ENCODE measurements around the gene ZNF200. TPM values are rescaled to one million over a fixed set of nuclear protein-coding genes. Genes with fewer than 3 reads are reported as not detected.

ZNF200 gene
- total RNA-seq, 1 donor from 2014 or later, result 5.1 TPM

DNA sequence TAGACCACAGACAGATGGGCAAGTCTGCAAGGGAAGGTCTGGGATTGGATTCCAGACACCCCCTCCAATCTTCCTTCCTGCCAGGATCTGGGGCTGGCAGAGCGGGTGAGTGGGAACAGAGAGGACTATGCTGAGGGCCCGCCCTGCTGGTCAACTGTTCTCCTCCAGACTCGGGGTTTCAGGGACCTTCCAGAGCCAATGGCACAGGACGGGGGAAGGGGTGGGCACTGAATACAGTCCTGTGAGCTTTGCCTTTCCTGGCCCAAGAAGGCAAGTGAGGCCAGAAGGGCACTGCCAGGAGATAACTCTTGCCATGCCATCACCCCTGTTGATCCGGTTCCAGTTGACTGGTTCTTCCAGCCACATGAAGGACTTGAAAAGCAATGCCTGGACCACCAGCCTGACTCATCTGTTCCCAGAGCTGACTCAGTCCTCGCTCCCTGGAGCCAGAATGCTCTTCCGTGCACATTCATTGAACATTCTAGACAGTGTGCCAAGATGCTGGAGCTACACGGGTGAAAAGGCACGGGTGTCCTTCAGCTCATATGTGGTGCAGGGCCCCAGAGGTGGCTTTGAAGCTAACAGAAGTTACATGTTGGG is 22.0 kb upstream of the ZNF200 start:
- DNase-seq (ENCODE audit: missing footprints) (no peak), ATAC-seq (peak; percentile 14)
- intact Hi-C loops (cut with DNase I), result no loop called here

DNA sequence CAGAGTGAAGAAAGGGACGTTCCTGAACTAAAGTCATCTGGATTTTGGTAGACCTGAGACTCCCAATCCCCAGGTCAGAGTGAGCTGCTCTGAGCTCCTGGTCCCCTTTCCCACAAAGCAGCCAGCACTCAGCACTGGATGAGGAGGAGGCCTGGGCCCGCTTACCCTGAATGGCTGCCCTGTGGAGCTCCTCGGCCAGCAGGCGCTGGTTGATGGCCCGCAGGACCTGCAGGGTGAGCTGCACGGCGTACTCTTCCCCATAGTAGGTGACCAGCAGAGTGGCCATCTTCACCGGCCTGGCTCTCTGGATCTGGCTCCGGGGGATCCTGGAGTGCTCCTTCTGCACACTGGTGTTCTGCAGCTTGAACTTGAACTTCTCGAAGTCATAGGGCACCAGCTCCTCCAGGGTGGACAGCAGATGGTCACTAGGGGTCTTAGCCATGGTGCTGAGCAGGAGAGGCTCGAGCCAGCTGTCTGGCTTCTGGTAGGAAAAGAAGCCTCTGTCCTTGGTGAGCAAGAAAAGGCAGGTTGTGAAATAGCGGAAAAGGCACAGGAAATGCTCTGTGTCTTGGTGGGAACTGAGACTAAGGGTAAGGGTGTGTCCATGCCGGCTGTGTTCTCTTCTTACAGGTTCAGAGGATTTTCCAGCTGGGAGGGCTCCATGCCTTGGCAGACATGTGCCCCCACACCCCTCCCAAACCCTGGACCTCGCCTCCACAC is 21.3 kb upstream of the ZNF200 start, which contains the start of gene MEFV:
Gene MEFV, minus strand, starts transcription at position 488 of the 720 bp plus-strand sequence. Its CDS starts 46 bp downstream, at position 442.
- ATAC-seq, result peak; percentile 63
- DNase-seq (ENCODE audit: missing footprints), result no peak
- intact Hi-C loops (cut with DNase I), result no loop called here

DNA sequence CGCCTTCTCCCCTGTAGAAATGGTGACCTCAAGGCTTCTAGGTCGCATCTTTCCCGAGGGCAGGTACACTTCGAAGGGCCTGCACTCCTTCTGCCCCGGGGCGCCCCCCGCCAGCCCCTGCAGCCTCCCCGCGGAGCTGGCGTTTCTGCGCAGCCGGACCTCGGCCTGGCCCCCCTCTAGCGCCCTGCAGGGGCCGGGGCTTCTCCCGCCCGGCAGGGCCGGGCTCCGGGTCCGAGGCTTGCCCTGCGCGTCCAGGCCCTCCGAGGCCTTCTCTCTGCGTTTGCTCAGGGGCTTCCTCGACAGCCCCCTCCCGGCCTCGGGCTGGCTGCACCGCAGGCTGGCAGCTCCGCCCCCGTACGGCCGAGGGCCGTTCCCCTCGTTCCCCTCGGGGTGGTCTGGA is 19.4 kb upstream of the ZNF200 start:
- ATAC-seq (no peak), DNase-seq (ENCODE audit: missing footprints) (no peak)
- intact Hi-C loops (cut with DNase I), result no loop called here

DNA sequence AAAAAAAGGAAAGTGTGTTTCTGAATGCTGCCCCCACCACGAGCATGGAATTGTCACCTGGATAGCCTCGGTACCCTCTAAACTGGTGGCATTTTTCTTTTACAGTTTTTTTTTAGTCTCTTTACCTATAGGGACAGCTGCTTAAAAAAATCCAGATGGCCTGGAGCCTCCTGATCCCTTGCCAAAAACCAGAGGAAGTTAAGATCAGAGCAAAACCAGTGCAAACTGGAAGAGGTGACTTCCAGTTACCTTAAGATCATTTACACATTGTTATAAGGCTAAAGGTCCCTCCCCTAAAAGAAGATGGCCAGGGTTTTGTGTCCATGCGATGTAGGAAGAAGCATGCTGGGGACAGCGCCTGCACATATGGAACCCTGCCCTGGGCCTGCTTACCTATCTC is 18.0 kb upstream of the ZNF200 start:
- DNase-seq (ENCODE audit: missing footprints), result no peak
- ATAC-seq, result no peak
- intact Hi-C loops (cut with DNase I), result no loop called here

DNA sequence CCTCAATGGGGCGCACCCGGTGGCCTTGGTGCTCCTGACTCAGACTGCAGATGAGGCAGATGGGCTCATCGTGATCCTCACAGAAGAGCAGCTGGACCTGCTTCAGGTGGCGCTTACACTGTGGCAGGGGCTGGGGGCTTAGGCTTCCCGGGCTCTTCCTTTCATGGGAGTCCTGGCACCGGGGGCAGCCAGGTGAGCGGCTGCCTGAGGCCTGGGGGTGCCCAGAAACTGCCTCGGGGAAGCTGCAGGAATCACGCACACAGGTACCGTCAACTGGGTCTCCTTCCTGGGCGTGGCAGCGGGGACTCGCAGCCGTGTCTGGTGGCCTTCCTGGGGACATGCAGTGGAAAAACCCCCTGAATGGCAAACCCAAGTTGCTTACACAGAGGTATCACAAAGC is 14.5 kb upstream of the ZNF200 start:
- intact Hi-C loops (cut with DNase I), result no loop called here
- ATAC-seq (no peak), DNase-seq (ENCODE audit: missing footprints) (no peak)

DNA sequence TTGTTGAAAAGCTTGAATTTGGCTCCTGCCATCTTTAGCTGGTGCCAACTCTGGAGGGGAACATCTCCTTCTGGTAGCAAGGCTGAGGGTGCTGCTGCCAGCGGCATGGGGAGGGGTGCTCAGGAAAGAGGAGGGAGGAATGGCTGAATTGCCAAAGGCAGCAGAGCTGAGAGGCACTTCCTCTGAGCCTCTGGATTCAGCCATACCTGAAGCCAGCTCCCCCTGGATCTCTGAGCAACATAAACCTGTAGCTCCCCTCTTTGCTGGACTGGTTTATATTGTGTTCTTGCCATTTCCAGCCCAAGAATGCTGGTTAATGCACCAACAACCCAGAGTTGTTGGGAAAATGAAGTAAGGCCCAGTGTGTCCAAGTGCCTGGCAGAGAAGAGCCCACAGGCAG is 14.1 kb upstream of the ZNF200 start:
- DNase-seq (ENCODE audit: missing footprints), result no peak
- no peak for ATAC-seq
- intact Hi-C loops (cut with DNase I), result no loop called here

DNA sequence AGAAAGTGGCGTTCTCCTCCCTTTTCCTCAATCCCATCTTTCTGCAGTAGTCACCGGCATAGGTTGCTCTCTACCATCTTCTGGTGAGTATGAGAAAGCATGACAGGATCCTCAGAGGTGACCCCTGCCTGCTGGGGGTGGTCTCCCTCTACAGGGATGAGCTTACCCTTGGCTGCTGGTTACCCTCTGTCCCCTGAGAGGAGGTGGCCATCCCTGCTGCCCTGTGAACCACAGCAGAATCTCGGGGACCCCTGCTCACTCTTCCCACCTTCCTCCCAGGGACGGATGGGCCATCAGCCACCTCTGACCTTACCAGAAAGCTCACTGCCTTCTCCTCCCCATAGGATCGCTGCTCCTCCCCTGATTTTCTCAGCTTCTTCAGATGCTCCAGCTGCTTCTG is 13.6 kb upstream of the ZNF200 start:
- intact Hi-C loops (cut with DNase I), result no loop called here
- ATAC-seq (no peak), DNase-seq (ENCODE audit: missing footprints) (no peak)

DNA sequence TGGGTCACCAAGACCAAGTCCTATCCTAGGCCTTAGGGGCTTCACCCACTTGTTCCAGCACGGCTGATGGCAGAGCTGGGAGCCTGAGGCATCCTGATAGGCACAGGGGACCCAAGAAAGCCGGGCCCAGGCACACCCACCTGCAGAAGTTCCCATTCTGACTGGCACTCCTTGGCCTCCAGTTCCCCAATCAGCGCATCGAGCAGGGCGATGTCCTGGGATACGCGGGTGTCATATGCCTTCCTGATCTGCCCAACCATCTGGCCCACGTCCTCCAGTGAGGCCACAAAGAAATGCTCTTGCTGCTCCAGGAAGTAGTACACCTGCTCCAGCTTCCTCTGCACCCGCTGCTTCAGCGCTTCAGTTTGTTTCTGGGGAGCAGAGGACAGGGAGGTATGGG is 11.9 kb upstream of the ZNF200 start:
- intact Hi-C loops (cut with DNase I), result no loop called here
- ATAC-seq, result no peak

DNA sequence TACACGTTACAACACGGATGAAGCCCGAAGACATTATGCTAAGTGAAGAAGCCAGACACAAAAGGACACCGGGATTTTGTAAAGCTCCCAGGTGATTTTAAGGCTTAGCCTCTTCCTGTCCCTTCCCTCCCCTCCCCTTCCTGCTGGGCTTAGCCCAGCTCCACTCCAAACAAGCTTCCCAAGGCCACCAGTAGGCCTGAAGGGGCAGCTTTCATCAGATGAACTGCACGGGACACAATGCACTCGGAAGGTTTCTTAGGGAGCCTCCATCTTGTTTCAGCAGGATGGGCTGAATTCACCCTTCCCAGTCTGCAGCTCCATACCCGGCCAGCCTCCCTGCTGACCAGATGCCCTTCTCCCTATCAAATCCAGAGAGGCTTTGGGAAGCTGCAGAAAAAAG is 11.0 kb upstream of the ZNF200 start:
- ATAC-seq (no peak), DNase-seq (ENCODE audit: missing footprints) (no peak)
- intact Hi-C loops (cut with DNase I), result no loop called here

More for the DNA sequence above, 11.9 kb upstream of the ZNF200 start:
- DNase-seq (ENCODE audit: missing footprints), result no peak

DNA sequence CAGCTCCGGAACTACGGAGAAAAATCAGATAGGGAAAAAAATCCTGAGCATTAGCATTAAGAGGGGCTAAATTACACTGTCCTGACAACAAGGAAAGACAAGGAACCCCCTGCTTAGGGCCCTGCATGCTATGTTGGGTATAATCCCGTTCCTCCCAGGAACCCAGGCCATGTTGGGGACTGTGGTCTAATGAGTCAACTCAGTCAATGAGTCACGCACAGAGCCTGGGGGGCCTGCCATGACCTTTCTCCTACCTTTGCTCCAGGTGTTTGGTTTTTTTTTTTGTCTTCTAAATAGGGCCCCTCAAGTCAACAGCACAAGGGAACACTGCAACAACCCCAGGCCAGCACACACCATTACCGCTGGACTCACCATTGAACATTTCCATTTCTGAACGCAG is 8.9 kb upstream of the ZNF200 start:
- no peak for DNase-seq (ENCODE audit: missing footprints)
- intact Hi-C loops (cut with DNase I), result no loop called here
- no peak for ATAC-seq

DNA sequence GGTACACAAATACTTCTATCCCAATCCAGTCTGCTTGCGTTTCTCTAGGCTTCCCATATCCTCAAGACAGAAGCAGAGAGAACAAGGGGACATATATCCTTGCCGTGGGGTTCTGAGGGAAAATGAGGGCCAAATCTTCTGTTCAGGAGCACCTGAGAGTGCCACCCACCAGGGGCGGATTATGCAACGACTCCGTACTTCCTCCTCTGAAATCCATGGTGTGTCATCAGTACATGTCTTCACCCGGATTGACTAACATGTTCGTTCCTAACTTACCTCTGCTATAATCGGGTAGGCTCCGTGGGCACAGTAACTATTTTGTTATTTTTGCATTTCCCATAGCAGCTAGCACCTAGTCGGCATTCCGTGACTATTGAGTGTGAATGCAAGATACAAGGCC is 7.8 kb upstream of the ZNF200 start:
- intact Hi-C loops (cut with DNase I), result no loop called here
- DNase-seq (ENCODE audit: missing footprints), result no peak
- no peak for ATAC-seq

DNA sequence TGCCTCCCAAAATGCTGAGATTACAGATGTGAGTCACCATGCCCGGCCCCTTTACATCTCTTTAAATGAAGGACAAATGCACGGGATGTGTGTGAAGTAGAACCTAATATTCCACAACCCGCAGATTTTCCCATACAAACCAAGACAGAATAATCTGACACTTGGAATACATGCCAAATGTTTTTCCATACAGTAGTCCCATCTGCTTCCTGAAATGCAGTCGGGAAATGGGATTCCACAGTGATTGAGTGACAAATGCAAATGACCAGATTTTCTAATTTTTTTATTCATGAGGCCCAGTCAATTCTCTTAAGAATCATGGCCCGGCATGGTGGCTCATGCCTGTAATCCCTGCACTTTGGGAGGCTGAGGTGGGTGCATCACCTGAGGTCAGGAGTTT is 6.8 kb upstream of the ZNF200 start:
- no peak for ATAC-seq
- DNase-seq (ENCODE audit: missing footprints), result no peak
- intact Hi-C loops (cut with DNase I), result no loop called here

DNA sequence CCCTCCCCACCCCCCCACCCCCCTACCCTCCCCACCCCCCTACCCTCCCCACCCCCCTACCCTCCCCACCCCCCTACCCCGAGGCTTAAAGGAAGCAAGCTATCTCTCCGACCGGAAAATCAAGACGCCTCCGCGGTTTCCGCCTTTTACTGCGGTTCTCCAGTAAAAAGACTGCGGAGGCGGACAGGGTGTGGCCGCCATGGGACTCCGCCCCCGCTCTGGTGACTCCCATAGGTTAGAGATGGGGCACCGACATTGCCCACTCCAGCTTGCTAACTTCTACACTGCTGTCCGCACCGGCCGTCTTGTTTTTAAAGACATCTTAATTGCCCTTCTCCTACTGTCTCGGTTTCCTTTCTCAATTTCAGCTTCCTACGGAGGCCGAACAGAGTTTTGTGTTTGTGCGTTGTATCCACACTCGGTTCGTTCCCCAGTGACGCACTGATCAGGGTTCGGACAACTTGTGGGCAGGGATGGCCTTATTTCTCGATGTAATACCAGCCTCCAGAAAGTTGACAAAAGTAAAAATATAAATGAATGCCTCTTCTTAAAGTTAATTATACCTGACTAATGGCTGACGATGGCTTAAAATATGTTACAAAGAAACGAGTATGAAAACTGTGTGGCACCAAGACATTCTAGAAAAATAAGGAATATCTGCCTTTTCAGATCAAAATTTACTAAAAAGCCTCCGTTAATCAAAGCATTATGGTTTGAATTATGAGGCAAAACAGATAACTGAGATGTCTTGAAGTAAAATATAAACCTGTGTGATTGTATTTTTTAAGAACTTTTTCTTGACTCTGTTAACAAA is 1.1 kb upstream of the ZNF200 start:
- DNase-seq (ENCODE audit: missing footprints), result no peak
- no peak for ATAC-seq
- intact Hi-C loops (cut with DNase I), result loop anchor here (2.0 to 5.0 kb wide), 2 partner anchors 27 to 46 kb away; partner anchors contain the start of gene ZNF263

DNA sequence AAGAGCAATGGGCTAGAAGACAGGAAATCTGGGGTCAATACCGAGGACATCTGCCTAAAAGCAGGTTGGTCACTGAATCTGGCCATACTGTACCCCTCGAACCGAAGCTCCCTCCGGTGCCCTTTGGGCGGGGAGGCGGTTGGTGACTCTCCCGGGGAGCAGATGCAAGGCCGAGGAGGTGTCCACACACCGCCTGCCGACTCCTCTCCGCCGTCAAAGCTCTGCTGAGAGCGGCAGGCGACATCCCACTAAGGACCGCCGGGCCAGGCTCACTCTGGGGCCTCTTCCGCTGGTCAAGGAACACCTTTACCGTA is 458 bp downstream of the ZNF200 start:
- intact Hi-C loops (cut with DNase I), result loop anchor here (2.0 to 5.0 kb wide), 2 partner anchors 28 to 68 kb away; no protein-coding TSS in a partner anchor
- DNase-seq (ENCODE audit: missing footprints) (no peak), ATAC-seq (no peak)

DNA sequence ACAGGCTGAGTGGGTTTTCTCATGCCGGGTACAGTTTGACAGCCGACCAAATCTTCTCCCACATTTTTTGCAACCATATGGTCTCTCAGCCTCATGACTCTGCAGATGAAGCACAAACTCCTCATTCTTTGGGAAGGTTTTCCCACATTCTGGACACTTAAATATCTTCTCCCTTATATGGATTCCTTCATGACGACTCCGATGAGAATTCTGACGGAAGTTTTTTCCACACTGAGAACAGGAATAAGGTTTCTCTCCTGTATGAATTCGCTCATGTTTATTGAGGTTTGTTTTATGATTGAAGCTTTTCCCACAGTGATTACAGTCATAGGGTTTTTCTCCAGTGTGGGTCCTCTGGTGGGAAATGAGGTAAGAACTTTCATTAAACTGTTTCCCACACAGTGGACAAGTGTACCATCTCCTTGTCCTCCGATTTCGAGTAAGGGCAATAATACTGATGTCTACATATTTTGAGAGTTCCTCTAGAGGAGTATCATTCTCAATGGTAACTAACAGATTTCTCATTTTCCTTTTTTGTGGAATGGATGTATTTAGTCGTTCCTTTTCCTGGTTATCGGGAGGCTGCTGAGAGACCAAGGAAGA is 10.9 kb downstream of the ZNF200 start:
- DNase-seq (ENCODE audit: missing footprints) (no peak), ATAC-seq (no peak)
- intact Hi-C loops (cut with DNase I), result no loop called here

DNA sequence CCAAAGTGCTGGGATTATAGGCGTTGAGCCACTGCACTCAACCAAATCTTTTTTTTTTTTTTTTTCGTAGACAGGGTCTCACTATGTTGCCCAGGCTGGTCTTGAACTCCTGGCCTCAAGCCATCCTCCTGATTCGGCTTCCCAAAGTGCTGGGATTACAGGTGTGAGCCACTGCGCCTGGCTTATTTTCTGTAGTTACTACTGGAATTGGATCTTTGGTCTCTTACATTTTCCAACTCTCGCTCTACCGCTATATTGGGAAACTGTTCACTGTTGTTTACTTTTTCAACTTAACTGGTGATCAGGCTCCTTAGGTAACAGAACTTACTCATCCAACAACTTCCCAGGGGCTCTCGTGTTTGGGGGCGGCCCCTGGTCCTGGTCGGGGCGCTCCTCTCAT is 14.1 kb downstream of the ZNF200 start:
- DNase-seq (ENCODE audit: missing footprints) (no peak), ATAC-seq (no peak)
- intact Hi-C loops (cut with DNase I), result no loop called here

DNA sequence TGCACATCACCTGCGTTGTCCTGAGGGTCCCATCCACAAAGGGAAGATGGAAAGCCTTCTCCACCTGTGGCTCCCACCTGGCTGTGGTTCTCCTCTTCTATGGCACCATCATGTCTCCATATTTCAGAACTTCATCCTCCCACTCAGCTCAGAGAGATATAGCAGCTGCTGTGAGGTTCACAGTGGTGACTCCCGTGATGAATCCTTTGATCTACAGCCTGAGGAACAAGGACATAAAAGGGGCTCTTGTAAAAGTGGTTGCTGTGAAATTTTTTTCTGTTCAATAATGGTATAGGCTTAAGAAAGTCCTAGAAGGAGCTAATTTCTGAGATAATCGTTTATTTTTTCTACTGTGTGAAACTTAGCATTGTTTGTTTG is 18.7 kb downstream of the ZNF200 start:
- DNase-seq (ENCODE audit: missing footprints) (no peak), ATAC-seq (no peak)
- intact Hi-C loops (cut with DNase I), result no loop called here

DNA sequence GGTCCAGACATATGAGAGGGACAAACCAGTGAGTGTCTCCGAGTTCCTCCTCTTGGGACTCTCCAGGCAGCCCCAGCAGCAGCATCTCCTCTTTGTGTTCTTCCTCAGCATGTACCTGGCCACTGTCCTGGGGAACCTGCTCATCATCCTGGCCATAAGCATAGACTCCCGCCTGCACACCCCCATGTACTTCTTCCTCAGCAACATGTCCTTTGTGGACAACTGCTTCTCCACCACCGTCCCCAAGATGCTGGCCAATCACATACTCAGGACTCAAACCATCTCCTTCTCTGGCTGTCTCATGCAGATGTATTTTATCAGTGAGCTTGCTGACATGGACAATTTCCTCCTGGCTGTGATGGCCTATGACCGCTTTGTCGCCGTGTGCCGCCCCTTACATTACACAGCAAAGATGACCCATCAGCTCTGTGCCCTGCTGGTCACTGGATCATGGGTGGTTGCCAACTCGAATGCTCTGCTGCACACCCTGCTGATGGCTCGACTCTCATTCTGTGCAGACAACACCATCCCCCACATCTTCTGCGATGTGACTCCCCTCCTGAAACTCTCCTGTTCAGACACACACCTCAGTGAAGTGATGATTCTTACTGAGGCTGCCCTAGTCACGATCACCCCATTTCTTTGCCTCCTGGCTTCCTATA is 19.2 kb downstream of the ZNF200 start:
- DNase-seq (ENCODE audit: missing footprints), result no peak
- ATAC-seq, result no peak
- intact Hi-C loops (cut with DNase I), result no loop called here

DNA sequence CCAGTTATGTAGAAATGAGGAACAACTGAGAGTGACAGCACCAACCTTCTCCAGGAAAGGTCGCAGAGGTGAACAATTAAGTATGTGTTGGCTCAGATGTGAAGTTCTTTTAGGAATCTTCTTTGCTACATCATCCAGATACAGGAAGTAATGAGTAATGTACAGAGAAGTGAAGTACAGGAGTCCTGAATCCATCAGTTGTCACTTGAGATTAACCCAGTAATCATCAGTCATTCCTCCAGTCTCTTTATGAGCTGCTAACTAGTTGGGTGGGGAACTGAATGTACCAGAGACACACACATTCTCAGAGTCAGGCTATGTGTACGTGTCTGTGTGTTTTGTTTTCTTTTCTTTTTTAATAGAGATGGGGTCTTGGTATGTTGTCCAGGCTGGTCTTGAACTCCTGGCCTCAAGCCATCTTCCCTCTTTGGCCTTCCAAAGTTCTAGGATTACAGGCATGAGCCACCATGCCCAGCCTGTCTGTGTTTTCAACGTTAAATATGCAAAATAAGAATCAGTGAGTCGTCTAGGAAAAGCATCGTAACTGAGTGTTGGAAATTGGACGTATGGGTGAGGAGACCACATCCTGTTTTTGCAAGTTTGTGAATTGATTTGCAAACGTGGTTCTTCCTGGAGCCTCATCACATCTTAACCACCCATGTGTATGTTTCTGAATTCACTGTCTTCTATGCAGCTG is 19.9 kb downstream of the ZNF200 start:
- ATAC-seq (no peak), DNase-seq (ENCODE audit: missing footprints) (no peak)
- intact Hi-C loops (cut with DNase I), result no loop called here
